ENCODE data around the gene NFYA.

DNA sequence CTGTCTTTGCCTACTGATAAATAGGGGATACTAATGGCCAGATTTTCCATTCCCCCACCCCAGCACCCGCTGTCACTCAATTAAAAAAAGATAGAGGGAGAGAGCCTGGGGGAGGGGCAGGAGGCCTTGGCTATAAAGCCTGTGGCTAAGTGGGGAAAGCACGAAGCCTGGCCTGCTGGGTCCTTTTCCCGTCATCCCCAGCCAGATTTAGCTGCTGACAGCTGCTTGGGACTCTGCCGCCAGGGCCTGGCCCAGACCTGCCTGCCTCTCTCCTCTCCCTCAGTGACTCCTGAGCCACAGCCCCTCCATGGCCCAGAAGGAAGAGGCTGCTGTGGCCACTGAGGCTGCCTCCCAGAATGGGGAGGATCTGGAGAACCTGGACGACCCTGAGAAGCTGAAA is 19.7 kb upstream of the NFYA start, which contains the start of gene APOBEC2:
- no peak for TF ChIP-seq HOXA7 (CRISPR knock-in tag; IDR thresholded peaks at IDR 0.05; ENCODE audit: borderline replicate concordance)
- TF ChIP-seq, protein P1, sequence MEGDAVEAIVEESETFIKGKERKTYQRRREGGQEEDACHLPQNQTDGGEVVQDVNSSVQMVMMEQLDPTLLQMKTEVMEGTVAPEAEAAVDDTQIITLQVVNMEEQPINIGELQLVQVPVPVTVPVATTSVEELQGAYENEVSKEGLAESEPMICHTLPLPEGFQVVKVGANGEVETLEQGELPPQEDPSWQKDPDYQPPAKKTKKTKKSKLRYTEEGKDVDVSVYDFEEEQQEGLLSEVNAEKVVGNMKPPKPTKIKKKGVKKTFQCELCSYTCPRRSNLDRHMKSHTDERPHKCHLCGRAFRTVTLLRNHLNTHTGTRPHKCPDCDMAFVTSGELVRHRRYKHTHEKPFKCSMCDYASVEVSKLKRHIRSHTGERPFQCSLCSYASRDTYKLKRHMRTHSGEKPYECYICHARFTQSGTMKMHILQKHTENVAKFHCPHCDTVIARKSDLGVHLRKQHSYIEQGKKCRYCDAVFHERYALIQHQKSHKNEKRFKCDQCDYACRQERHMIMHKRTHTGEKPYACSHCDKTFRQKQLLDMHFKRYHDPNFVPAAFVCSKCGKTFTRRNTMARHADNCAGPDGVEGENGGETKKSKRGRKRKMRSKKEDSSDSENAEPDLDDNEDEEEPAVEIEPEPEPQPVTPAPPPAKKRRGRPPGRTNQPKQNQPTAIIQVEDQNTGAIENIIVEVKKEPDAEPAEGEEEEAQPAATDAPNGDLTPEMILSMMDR (tag by site-specific recombination; IDR thresholded peaks at IDR 0.05), result no peak
- no peak for TF ChIP-seq ZNF114 (tag by site-specific recombination; IDR thresholded peaks at IDR 0.05)
- TF ChIP-seq ZNF558 (tag by site-specific recombination; IDR thresholded peaks at IDR 0.05), result no peak
- TF ChIP-seq ZNF302 (tag by site-specific recombination; IDR thresholded peaks at IDR 0.05; ENCODE audit: low read depth), result no peak
- TF ChIP-seq SALL2 (tag by site-specific recombination; IDR thresholded peaks at IDR 0.05; ENCODE audit: borderline replicate concordance), result no peak

Measured in HEK293 (cell line).